Natural killer cell treated with Interleukin-12 subunit alpha and Interleukin-12 subunit beta and Interleukin-15 and Interleukin-18, amount 100 ng/mL, for 72 hours (primary cell): Measurements from ENCODE around the gene RNF113B. TPM values are rescaled to one million over a fixed set of nuclear protein-coding genes. Genes with fewer than 3 reads are reported as not detected.

ENCODE experiments used
- ATAC-seq, 2 donors: fragments of 150-1000 bp; cut with Tn5 transposase in 1 of 2; sonication (Bioruptor Pico), chemical (Tn5 transposase) in 1 of 2; 2 replicates each; pipeline ENCODE4 v1.10.0; 2021
- DNase-seq: peaks from one replicate; pipeline ENCODE4 v3.0.0; 2022; ENCODE audit warnings: low spot score
- H3K27ac Mint-ChIP-seq, 2 donors: 1 replicate in 1 of 2; 2 replicates in 1 of 2; pipeline ENCODE4 v1.8.0; 2022; ENCODE audit warnings: mixed read lengths in 2 of 2, mild to moderate bottlenecking in 1 of 2, moderate library complexity in 1 of 2
- H3K27me3 Mint-ChIP-seq, 2 donors: 1 replicate in 1 of 2; 2 replicates in 1 of 2; pipeline ENCODE4 v1.8.0; 2022; ENCODE audit warnings: mixed read lengths in 2 of 2
- H3K36me3 Mint-ChIP-seq: one replicate; pipeline ENCODE4 v1.8.0; 2022; ENCODE audit warnings: mixed read lengths
- H3K4me1 Mint-ChIP-seq, 2 donors: 1 replicate in 1 of 2; 2 replicates in 1 of 2; pipeline ENCODE4 v1.8.0; 2022; ENCODE audit warnings: low read depth in 2 of 2, mixed read lengths in 2 of 2, mild to moderate bottlenecking in 1 of 2
- H3K4me3 Mint-ChIP-seq: one replicate; pipeline ENCODE4 v1.8.0; 2022; ENCODE audit warnings: mixed read lengths
- H3K9me3 Mint-ChIP-seq: 2 replicates; pipeline ENCODE4 v1.8.0; 2022; ENCODE audit warnings: mixed read lengths
- total RNA-seq, 2 donors: library from RNA; stranded (reverse); gene quantifications; one replicate each; pipeline ENCODE4 v1.2.3, GENCODE V29; 2022

The RNF113B gene
- total RNA-seq, 2 donors from 2014 or later: not detected

DNA sequence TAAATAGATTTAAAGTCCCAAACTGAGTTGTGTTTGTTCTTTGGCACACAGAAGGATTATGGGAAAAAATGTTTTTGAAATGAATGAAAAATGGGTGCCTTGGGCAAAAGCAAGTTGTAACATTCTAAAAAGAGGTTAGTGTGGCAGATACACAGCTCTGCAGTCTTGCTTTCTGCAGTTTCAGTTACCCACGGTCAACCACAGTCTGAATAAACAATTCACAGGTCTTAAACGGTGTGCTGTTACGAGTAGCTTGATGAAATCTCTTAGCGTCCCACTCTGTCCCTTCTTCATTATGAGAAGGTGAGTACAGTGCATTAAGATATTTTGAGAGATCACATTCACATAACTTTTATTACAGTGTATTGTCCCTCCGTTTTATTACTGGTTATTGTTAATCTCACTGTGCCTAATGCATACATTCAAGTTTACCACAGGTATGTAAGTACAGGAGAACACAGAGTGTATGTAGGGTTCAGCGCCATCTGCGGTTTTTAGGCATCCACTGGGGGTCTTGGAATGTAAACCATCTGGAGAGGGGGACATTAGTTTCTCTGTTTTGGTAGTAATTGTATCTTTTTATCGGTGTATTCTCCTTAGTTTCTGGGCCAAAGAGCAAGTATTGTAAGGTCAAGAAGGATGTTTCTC is 26.1 kb downstream of the RNF113B start:
- Mint-ChIP-seq H3K36me3 (no peaks in the 10 kb centered on the region), H3K9me3 (no peaks in the 10 kb centered on the region), H3K4me1 (no peaks in the 10 kb centered on the region), H3K27ac (no peak overlapping the region), H3K27me3 (peaks cover 25 to 31% of the 10 kb centered on the region in 2 donors), H3K4me3 (no peak overlapping the region)
- ATAC-seq: no peak
- DNase-seq: no peak

DNA sequence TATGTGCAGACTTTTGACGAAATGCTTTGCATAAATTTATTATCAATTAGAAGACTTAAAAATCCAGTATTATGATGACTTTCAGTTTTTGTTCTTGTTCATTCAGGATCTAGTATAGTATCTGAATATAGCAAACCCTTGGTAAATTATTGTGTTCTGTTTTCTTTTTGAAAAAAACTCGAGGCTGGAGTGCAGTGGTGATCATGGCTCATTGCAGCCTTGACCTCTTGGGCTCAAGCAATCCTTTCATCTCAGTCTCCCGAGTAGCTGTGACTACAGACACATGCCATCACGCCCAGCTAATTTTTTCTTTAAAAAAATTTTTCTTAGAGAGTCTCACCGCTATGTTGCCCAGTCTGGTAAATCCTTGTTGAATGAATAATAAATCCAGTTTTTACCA is 29.5 kb downstream of the RNF113B start:
- no peaks in the 10 kb centered on the region for H3K9me3 Mint-ChIP-seq
- DNase-seq (no peak), ATAC-seq (no peak)
- no peak overlapping the region for H3K27ac Mint-ChIP-seq
- H3K36me3 Mint-ChIP-seq: no peaks in the 10 kb centered on the region
- H3K4me3 Mint-ChIP-seq: no peak overlapping the region
- H3K4me1 Mint-ChIP-seq: peaks cover 0 to 9% of the 10 kb centered on the region in 2 donors
- H3K27me3 Mint-ChIP-seq: peaks cover 31 to 32% of the 10 kb centered on the region in 2 donors

DNA sequence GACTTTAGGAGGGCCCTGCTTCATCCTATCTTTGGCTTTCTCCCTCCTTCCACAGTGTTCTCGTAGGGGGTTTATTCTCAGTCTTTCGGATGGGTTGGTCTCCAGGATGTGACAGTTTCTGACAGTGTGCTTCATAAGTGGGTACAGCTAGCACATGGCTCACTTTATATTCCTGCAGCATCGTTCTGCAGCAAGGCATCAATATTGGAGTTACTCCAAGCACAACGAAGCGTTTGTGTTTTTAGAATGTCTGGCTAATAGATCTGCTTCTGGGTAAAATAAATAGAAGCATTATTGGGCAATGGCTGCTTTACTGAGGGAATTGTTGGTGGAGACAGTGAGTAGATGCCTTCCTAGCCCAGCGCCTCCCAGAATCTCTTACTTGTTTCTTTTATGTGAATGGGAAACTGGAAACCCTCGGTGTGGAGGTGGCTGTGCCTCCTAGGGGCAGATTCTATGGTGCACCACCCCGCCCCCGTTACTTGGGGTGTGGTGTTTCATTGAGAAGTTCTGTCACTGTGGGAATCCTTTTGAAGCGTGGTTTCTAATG is 32.2 kb downstream of the RNF113B start:
- peaks cover 0 to 9% of the 10 kb centered on the region in 2 donors for H3K4me1 Mint-ChIP-seq
- DNase-seq: no peak
- no peak for ATAC-seq
- H3K27me3 Mint-ChIP-seq: peaks cover 30 to 45% of the 10 kb centered on the region in 2 donors
- H3K36me3 Mint-ChIP-seq: no peaks in the 10 kb centered on the region
- H3K4me3 Mint-ChIP-seq: peak overlapping the region; percentile 39
- no peaks in the 10 kb centered on the region for H3K9me3 Mint-ChIP-seq
- H3K27ac Mint-ChIP-seq: no peak overlapping the region

DNA sequence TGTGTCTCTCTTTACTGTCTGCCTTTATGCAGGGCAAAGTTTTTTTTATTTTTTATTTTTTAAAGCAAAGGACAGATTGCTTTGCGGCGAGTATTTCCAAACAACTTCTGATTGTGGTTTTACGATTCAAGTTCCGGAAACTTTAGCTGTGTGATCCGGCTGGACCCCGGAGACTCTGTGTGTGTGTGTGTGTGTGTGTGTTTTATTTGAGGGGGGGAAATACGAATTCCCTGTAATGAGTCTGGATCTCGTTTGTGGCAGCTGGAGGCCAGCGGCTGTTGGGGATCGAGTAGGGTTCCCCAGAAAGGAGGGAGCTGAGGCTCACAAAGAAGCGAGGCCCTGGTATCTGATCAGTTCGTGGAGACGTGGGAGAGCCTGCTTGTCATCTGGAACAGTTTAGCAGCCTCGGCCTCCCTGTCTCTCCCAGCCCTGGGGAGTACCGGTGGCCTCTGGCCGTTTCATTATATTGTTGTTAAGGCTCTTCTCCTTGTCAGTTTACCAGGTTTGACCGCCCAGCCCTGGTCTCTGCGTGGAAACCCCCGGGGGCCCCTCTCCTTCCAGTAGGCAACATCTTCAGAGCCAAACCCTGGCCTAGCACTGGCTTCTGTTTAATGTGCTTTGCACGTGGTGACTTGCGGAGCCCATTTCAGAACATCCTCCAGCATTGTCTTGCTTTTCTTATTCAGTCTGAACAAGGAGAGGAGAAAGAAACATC is 32.9 kb downstream of the RNF113B start:
- Mint-ChIP-seq H3K4me1 (peaks cover 0 to 9% of the 10 kb centered on the region in 2 donors), H3K27ac (no peak overlapping the region), H3K9me3 (no peaks in the 10 kb centered on the region), H3K4me3 (peak overlapping the region; percentile 39), H3K27me3 (peaks cover 32 to 47% of the 10 kb centered on the region in 2 donors), H3K36me3 (no peaks in the 10 kb centered on the region)
- no peak for DNase-seq
- ATAC-seq: no peak

DNA sequence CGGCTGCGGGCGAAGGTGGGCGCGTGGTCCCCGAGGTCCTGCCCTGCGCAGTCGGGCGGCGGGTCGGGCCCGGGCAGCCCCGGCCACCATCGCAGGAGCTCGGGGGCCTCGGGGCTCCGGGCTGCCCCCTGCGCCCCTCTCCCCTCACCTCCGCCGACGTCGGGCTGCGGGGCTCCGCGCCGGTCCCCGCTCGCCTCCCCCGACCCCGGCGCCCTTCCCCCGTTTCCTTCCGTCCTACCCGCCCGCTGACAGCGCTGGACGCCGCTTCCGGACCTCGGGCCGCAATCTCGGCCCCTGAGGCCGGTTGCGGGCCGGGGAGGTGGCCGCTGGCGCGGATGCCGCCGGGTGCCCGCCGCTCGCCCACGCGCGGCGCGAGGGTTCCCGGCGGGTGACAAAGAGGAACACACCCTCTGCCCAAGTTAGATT is 33.5 kb downstream of the RNF113B start:
- Mint-ChIP-seq H3K9me3 (no peaks in the 10 kb centered on the region), H3K36me3 (no peaks in the 10 kb centered on the region), H3K27ac (no peak overlapping the region), H3K4me3 (peak overlapping the region; percentile 39), H3K4me1 (peaks cover 0 to 9% of the 10 kb centered on the region in 2 donors), H3K27me3 (peaks cover 31 to 42% of the 10 kb centered on the region in 2 donors)
- DNase-seq (no peak), ATAC-seq (no peak)

DNA sequence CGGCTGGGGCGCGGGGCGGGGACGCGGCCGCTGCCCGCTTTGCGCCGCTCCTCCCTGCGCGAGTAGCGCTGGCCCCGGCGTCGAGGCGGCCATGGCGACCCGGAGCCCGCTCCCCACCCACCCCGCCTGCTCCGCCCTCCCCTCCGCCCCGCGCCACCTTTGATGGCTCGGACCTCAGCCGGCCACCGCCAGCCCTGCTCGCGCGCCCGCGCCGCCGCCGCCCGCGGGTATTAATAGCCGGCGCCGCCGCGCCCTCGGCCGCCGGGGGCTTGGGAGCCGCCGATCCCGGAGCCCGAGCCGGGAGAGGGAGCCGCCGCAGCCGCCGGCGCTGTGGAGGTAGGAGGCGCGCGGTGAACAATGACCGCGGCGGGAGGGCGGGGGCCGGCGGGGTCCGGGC is 33.9 kb downstream of the RNF113B start:
- peaks cover 0 to 9% of the 10 kb centered on the region in 2 donors for H3K4me1 Mint-ChIP-seq
- H3K9me3 Mint-ChIP-seq: no peaks in the 10 kb centered on the region
- H3K36me3 Mint-ChIP-seq: no peaks in the 10 kb centered on the region
- DNase-seq: no peak
- H3K27me3 Mint-ChIP-seq: peaks cover 31 to 38% of the 10 kb centered on the region in 2 donors
- no peak overlapping the region for H3K4me3 Mint-ChIP-seq
- no peak overlapping the region for H3K27ac Mint-ChIP-seq
- ATAC-seq: peak in 1 of 2 donors; percentile 50

DNA sequence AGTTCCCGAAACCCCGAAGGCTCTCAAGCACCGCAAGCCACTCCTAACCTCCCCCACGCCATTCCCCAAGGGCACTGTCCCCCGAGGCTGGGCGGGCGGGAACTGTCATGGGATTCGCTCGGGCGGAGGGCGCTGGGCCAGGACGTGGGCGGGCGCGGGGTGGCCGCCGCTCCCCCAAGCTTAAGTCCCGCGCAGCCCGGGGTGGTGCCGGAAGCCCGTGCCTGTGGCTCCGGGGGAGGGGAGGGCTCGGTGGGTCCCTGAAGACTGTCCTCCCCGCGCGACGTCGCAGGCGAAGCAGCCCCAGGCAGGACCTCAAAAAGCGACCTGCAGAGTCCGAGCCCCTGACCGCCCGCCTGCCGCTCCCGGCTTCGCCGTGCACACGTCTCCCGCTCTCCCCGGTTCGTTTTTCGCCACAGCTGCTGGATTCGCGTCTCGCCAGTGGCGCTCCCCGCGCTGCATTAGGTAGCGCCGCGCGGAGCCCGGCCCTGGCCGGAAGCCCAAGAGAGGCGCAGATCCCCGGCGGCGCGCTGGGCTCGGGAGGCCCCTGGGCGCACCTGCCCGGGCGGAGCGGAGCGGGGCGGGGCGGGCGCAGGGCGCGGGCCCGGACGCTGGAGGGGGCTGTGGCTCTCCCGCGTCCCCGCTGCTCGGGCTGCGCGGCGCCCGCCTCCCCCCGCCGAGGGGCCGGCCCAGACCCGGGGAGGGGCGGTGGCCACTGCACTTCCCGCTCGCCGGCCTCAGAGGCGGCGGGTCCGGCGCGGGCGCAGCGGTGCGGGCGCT is 34.5 kb downstream of the RNF113B start, which contains the start of gene FARP1:
TSS of gene FARP1 (plus strand) at position 715 of the 777 bp plus-strand sequence. CDS start 70,149 bp downstream, outside the sequence.
- peaks cover 0 to 9% of the 10 kb centered on the region in 2 donors for H3K4me1 Mint-ChIP-seq
- no peaks in the 10 kb centered on the region for H3K36me3 Mint-ChIP-seq
- no peaks in the 10 kb centered on the region for H3K9me3 Mint-ChIP-seq
- no peak within 1 kb of the TSS for H3K27ac Mint-ChIP-seq
- peaks cover 33 to 36% of the 10 kb centered on the region in 2 donors for H3K27me3 Mint-ChIP-seq
- peak within 1 kb of the TSS; percentile 39 for H3K4me3 Mint-ChIP-seq
- ATAC-seq (peak; percentile 76 to 84), DNase-seq (no peak)

DNA sequence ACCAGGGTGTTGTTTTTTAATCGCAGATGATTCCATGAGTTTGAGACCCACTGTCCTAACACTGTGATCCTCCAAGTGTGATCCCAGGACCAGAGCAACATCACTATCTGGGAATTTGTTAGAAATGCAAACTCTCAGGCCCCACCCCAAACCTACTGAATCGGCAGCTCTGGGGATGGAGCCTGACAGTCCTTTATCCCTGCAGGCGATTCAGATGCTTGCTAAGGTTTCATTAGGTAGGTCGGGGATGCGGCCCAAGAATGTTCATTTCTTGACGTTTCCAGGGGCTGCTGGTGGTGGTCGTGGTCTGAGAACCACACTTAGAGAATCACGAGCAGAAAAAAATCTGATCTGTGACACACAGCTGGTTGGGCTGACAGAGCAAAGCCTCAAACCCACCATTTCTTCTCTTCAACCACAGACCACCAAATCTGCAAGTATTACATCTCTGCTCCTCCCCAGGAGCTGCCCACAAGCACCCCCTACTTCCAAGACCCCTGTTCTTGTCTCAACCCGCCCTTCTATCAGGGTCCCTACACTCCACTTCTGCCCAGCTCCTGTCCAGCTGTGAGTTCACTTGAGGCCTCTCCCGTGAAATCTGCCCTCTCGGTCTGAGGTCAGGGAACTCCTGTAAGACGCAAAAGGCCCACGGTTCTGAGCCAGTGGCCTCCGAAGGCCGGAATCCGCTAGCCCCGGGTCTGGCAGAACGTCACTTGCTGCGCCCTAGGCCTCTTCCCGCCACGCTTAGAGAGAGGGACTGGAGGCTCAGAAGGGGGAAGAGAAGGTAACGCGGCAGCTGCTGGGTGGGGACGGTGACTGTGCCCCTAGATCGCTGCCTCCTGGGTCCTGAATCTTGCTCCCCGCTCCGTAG is 35.3 kb downstream of the RNF113B start:
- Mint-ChIP-seq H3K9me3 (no peaks in the 10 kb centered on the region), H3K4me3 (peak overlapping the region; percentile 27), H3K36me3 (no peaks in the 10 kb centered on the region), H3K27ac (no peak overlapping the region), H3K4me1 (peaks cover 0 to 9% of the 10 kb centered on the region in 2 donors), H3K27me3 (peaks cover 35 to 36% of the 10 kb centered on the region in 2 donors)
- no peak for ATAC-seq
- no peak for DNase-seq

DNA sequence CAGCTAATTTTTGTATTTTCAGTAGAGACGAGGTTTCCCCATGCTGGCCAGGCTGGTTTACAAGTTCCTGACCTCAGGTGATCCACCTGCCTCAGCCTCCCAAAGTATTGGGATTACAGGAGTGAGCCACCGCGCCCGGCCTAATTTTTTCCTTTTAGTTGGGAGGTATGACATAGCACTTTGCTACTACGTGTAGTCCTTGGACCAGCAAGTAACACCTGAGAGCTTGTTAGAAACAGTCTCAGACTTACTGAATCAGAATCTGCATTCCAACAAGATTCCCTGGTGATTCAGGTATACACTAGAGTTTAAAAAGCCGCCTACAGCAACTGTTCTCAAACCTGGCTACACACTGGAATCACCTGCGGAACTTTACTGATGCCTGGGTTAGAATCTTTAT is 36.0 kb downstream of the RNF113B start:
- Mint-ChIP-seq H3K36me3 (no peaks in the 10 kb centered on the region), H3K27me3 (peaks cover 36% of the 10 kb centered on the region in 2 donors), H3K4me1 (peaks cover 0 to 9% of the 10 kb centered on the region in 2 donors), H3K27ac (no peak overlapping the region), H3K9me3 (no peaks in the 10 kb centered on the region), H3K4me3 (no peak overlapping the region)
- DNase-seq (no peak), ATAC-seq (no peak)

DNA sequence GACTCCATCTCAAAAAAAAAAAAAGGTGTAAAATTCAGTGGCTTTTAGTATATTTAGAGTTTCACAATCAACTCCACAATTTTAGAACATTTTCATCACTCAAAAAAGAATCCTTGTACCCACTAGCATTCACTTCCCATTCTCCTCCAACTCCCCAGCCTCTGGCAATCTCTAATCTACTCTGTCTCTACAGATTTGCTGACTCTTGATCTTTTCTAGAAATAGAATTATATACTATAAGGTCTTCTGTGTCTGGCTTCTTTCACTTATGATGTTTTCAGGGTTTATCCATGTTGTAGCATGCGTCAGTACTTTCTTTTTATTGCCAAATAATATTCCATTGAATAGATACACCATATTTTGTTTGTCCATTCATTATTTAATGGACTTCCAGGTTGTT is 42.2 kb downstream of the RNF113B start:
- H3K36me3 Mint-ChIP-seq: no peaks in the 10 kb centered on the region
- no peak overlapping the region for H3K27ac Mint-ChIP-seq
- H3K4me1 Mint-ChIP-seq: no peaks in the 10 kb centered on the region
- H3K9me3 Mint-ChIP-seq: no peaks in the 10 kb centered on the region
- DNase-seq (no peak), ATAC-seq (no peak)
- peaks cover 29 to 41% of the 10 kb centered on the region in 2 donors for H3K27me3 Mint-ChIP-seq
- H3K4me3 Mint-ChIP-seq: no peak overlapping the region

DNA sequence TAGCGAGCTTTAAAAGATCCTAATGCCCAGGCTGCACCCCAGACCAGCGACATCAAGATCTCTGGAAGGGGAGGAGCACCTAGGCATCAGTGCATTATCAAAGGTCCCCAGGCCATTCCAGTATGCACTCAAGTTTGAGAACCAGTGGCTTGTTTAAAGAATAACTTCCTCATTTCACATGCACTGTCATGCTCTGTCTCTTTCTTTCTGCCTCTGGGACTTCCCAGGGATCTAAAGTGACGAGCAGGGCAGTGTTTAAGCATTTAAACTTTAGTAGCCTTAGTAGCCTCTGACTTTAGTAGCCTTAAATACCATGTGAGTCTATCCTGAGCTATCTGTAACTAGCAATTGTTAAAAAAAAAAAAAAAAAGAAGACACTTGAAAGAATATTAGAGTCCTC is 43.1 kb downstream of the RNF113B start:
- peaks cover 25 to 43% of the 10 kb centered on the region in 2 donors for H3K27me3 Mint-ChIP-seq
- ATAC-seq (no peak), DNase-seq (no peak)
- H3K4me1 Mint-ChIP-seq: no peaks in the 10 kb centered on the region
- H3K36me3 Mint-ChIP-seq: no peaks in the 10 kb centered on the region
- no peak overlapping the region for H3K4me3 Mint-ChIP-seq
- H3K27ac Mint-ChIP-seq: no peak overlapping the region
- H3K9me3 Mint-ChIP-seq: no peaks in the 10 kb centered on the region

DNA sequence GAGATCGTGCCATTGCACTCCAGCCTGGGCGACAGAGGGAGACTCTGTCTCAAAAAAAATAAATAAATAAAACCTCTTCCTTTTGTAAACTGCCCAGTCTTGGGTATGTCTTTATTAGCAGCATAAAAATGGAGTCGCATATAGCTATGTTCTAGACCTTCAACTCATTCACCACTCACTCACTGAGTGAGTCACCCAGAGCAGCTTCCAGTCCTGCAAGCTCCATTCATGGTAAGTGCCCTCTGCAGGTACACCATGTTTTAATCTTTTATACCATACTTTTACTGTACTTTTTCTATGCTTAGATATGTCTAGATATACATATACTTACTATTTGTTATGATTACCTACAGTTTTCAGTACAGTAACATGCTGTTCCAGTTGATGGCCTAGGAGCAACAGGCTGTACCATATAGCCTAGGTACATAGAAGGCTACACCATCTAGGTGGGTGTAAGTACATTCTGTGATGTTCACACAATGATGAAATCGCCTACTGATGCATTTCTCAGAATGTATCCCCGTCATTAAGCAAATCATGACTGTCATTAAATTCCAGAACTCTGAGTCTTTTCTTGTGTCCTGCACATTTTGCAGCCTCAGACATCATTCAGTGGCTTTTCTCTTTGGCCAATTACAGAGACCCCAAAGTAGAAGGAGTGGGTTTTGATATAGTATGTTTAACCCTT is 47.9 kb downstream of the RNF113B start:
- ATAC-seq: no peak
- peaks cover 12 to 44% of the 10 kb centered on the region in 2 donors for H3K27me3 Mint-ChIP-seq

More for the DNA sequence above, 47.9 kb downstream of the RNF113B start:
- Mint-ChIP-seq H3K27ac (no peak overlapping the region), H3K36me3 (peaks cover 1% of the 10 kb centered on the region), H3K9me3 (peaks cover 2% of the 10 kb centered on the region), H3K4me3 (no peak overlapping the region), H3K4me1 (no peaks in the 10 kb centered on the region)
- no peak for DNase-seq
